ENCODE measurements around the gene KIF11. TPM values are rescaled to one million over a fixed set of nuclear protein-coding genes. Genes with fewer than 3 reads are reported as not detected.
"Not testable (repeated sequence)": the region's sequence is repeated elsewhere in the genome, so short reads cannot be mapped to it uniquely, and the experiment has no call there.

KIF11 gene
- total RNA-seq, 3 donors from 2014 or later: 1.7 to 14.6 (median 3.2) TPM

DNA sequence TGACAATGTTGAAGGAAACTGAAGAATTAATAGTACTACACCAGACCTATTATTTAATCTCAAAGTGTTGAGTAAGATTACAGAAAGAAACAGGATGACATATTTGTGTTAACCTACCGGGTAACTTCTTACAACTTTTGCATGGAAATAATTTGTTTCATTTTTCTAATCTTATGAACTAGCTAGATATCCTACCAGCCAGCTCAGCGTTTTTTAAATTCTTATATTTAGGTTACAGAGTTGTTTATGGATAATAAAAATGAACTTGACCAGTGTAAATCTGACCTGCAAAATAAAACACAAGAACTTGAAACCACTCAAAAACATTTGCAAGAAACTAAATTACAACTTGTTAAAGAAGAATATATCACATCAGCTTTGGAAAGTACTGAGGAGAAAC, 37.0 kb downstream of the KIF11 start:
- no peaks in the 10 kb centered on the region for H3K4me1 ChIP-seq (ENCODE audit: low read depth)
- no peaks in the 10 kb centered on the region for H3K9me3 ChIP-seq
- no peak overlapping the region for H3K4me3 ChIP-seq
- intact Hi-C loops (cut with DNase I, micrococcal nuclease): no loop called here
- no peak for DNase-seq
- H3K36me3 ChIP-seq (ENCODE audit: low read depth): no peaks in the 10 kb centered on the region
- TF ChIP-seq, protein P1, sequence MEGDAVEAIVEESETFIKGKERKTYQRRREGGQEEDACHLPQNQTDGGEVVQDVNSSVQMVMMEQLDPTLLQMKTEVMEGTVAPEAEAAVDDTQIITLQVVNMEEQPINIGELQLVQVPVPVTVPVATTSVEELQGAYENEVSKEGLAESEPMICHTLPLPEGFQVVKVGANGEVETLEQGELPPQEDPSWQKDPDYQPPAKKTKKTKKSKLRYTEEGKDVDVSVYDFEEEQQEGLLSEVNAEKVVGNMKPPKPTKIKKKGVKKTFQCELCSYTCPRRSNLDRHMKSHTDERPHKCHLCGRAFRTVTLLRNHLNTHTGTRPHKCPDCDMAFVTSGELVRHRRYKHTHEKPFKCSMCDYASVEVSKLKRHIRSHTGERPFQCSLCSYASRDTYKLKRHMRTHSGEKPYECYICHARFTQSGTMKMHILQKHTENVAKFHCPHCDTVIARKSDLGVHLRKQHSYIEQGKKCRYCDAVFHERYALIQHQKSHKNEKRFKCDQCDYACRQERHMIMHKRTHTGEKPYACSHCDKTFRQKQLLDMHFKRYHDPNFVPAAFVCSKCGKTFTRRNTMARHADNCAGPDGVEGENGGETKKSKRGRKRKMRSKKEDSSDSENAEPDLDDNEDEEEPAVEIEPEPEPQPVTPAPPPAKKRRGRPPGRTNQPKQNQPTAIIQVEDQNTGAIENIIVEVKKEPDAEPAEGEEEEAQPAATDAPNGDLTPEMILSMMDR (IDR thresholded peaks at IDR 0.05): no peak
- no peak for ATAC-seq

DNA sequence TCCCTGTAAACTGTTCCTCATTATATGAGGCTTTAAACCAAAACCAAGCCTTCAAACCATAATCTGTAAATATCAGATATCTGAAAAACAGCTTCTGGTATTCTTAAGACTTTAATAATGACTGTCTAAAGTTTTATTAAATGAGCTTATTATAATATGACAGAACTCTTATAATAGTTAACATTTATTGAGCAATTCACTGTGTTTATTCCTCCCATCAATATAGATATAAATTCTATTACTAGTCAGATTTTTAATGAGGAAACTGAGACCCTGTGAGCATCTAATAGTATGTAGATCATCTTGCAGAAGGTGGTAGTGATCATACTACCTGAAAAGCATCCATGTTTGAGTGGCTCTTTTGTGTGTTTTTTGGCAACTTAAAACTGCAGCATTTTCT, 45.1 kb downstream of the KIF11 start:
- no peak for DNase-seq
- intact Hi-C loops (cut with DNase I, micrococcal nuclease): no loop called here
- no peaks in the 10 kb centered on the region for H3K36me3 ChIP-seq (ENCODE audit: low read depth)
- H3K4me1 ChIP-seq (ENCODE audit: low read depth): no peaks in the 10 kb centered on the region
- no peaks in the 10 kb centered on the region for H3K9me3 ChIP-seq
- TF ChIP-seq, protein P1 (IDR thresholded peaks at IDR 0.05): no peak
- ATAC-seq: no peak
- no peak overlapping the region for H3K4me3 ChIP-seq

DNA sequence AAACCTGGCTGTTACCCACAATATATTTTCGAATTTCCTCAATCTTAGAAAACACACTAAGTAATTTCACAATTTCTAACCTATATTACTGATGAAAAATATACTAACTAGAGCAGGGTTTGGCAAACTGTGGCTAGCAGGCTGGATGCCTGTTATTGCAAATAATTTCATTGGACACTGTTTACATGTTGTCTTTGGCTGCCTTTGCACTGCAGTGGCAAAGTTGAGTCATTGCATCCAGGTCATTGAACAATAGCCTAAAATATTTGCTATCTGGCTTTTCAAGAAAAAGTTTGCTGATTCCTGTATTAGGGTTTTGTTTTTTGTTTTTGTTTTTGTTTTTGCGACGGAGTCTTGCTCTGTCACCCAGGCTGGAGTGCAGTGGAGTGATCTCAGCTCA, 47.2 kb downstream of the KIF11 start:
- intact Hi-C loops (cut with DNase I, micrococcal nuclease): no loop called here
- H3K36me3 ChIP-seq (ENCODE audit: low read depth): no peaks in the 10 kb centered on the region
- H3K9me3 ChIP-seq: no peaks in the 10 kb centered on the region
- no peaks in the 10 kb centered on the region for H3K4me1 ChIP-seq (ENCODE audit: low read depth)
- H3K4me3 ChIP-seq: no peak overlapping the region
- no peak for ATAC-seq
- TF ChIP-seq, protein P1 (IDR thresholded peaks at IDR 0.05): no peak
- no peak for DNase-seq

DNA sequence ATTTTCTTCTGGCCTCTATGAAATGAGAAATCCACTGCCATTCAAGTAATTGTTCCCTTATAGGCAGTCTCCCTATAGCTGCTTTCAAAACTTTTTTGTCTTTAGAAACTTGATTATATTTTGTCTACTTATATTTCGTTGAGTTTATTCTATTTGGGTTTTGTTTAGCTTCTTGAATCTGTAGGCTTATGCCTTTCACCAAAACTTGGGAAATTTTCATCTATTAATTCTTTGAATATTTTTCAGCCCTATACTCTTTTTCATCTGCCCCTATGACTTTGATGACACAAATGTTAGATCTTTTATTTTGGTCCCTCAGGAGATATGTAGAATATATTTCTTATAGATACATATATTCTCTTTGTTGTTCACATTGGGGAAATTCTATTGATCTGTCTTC, 48.6 kb downstream of the KIF11 start:
- H3K4me1 ChIP-seq (ENCODE audit: low read depth): no peaks in the 10 kb centered on the region
- intact Hi-C loops (cut with DNase I, micrococcal nuclease): no loop called here
- DNase-seq (no peak), ATAC-seq (no peak)
- H3K4me3 ChIP-seq: no peak overlapping the region
- TF ChIP-seq, protein P1 (IDR thresholded peaks at IDR 0.05): no peak
- H3K36me3 ChIP-seq (ENCODE audit: low read depth): no peaks in the 10 kb centered on the region
- no peaks in the 10 kb centered on the region for H3K9me3 ChIP-seq

DNA sequence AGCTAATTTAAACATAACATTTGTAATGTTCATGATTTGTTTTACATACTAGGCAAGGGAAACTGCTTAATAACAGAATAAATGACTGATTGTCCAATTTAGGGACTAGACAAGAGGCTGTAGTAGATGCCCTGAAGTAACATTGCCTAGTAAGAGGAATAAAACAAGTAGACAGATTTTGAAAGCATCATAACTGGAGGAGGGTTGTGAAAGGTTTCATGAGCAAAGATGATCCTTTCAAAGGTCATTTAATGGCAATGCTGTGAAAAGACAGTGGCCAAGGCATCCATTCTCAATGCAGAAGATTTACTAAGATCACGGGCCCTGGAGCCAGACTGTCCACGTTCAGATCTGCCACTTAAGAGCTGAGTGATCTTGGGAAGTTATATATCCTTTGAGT, 52.0 kb downstream of the KIF11 start:
- H3K4me1 ChIP-seq (ENCODE audit: low read depth): no peaks in the 10 kb centered on the region
- no peaks in the 10 kb centered on the region for H3K9me3 ChIP-seq
- DNase-seq: no peak
- H3K4me3 ChIP-seq: no peak overlapping the region
- H3K36me3 ChIP-seq (ENCODE audit: low read depth): no peaks in the 10 kb centered on the region
- TF ChIP-seq, protein P1 (IDR thresholded peaks at IDR 0.05): no peak
- no peak for ATAC-seq
- intact Hi-C loops (cut with DNase I, micrococcal nuclease): no loop called here

DNA sequence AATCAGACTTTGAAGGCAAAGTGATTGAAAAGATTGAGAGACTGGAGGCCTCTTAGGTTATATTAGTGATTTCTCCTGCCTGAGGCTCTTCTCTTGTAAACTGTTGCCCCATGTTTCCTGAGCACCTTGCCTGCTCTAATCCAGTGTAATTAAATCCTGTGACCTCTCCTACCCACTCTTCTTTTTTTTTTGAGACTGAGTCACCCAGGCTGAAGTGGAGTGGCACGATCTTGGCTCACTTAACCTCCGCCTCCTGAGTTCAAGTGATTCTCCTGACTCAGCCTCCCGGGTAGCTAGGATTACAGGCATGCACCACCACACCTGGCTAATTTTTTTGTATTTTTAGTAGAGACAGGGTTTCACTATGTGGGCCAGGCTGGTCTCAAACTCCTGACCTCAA, 57.9 kb downstream of the KIF11 start:
- H3K4me3 ChIP-seq; H3K36me3 ChIP-seq (ENCODE audit: low read depth); intact Hi-C loops (cut with DNase I, micrococcal nuclease); ATAC-seq; DNase-seq; H3K4me1 ChIP-seq (ENCODE audit: low read depth); H3K9me3 ChIP-seq: not testable (repeated sequence)

All from mucosa of descending colon (tissue), 3 donors.